GM12878 (cell line): ENCODE data around the gene PON3. TPM values are rescaled to one million over a fixed set of nuclear protein-coding genes. Genes with fewer than 3 reads are reported as not detected.

Experiments used
- ATAC-seq: fragments of 200-7000 bp; cut with Tn5 transposase; 3 replicates; pipeline ENCODE4 v1.9.1; 2020; ENCODE audit warnings: mild to moderate bottlenecking, moderate library complexity
- BruUV-seq: library from RNA; stranded (reverse); fragments of 400-500 nt; replicated peaks from 2 replicates; lab custom pipeline; 2021; lab: Mats Ljungman, UMichigan
- CTCF ChIA-PET: fragments of 300-600 bp; sonication (Branson Sonifier 250); formaldehyde crosslinking; extraction: SDS; loops from one replicate; lab custom pipeline; 2021; ENCODE audit warnings: inconsistent platforms; lab: Yijun Ruan, JAX
- POLR2A ChIA-PET: fragments of 350-600 bp; formaldehyde crosslinking; extraction: SDS; loops from one replicate; lab custom pipeline; 2021; ENCODE audit warnings: inconsistent platforms; lab: Charles Lee
- RAD21 ChIA-PET: fragments of 300-600 bp; sonication (Branson Sonifier 250); formaldehyde crosslinking; loops from one replicate; lab custom pipeline; 2023; ENCODE audit warnings: antibody characterized with exemption; ENCODE audit not compliant: unreplicated experiment; lab: Charles Lee
- SMC1A ChIA-PET: fragments of 300-600 bp; sonication (Branson Sonifier 250); formaldehyde crosslinking; loops from one replicate; lab custom pipeline; 2023; ENCODE audit not compliant: unreplicated experiment, uncharacterized antibody; lab: Charles Lee
- DNase-seq: peaks from one replicate; pipeline ENCODE4 v3.0.0-alpha.2; 2011; ENCODE audit warnings: low read depth, low spot score
- FAIRE-seq: peaks from 3 replicates; lab custom pipeline; 2011; peaks lifted over from hg19 to GRCh38; lab: Jason Lieb, UNC
- H2AFZ ChIP-seq: 2 replicates; pipeline ENCODE4 v1.6.0; 2011; ENCODE audit warnings: low read depth, low read length, control low read depth; ENCODE audit not compliant: control insufficient read depth
- H3K27ac ChIP-seq: 2 replicates; pipeline ENCODE4 v1.5.1; 2011; ENCODE audit warnings: control low read depth; ENCODE audit not compliant: control insufficient read depth, insufficient read depth
- H3K27me3 ChIP-seq, 2 experiments: replicated peaks in 1 of 2; 2 replicates each; pipeline versions ENCODE4 v1.6.0 to v1.6.1; 2011; ENCODE audit warnings: low read length in 1 of 2; ENCODE audit not compliant: control insufficient read depth in 2 of 2, insufficient read depth in 2 of 2
- H3K36me3 ChIP-seq, 2 experiments: 2 replicates each; pipeline ENCODE4 v1.5.1; 2011; ENCODE audit warnings: low read length in 1 of 2; ENCODE audit not compliant: control insufficient read depth in 2 of 2, insufficient read depth in 2 of 2
- H3K4me1 ChIP-seq: 2 replicates; pipeline ENCODE4 v1.6.1; 2011; ENCODE audit warnings: mild to moderate bottlenecking, low read length, moderate library complexity, mixed read lengths; ENCODE audit not compliant: control insufficient read depth, insufficient read depth
- H3K4me2 ChIP-seq: 2 replicates; pipeline ENCODE4 v1.6.0; 2011; ENCODE audit warnings: control low read depth; ENCODE audit not compliant: control insufficient read depth, insufficient read depth
- H3K4me3 ChIP-seq: fragments of 200-600 bp; sonication (generic); 2 replicates; pipeline ENCODE4 v1.5.1; 2016
- H3K79me2 ChIP-seq: 2 replicates; pipeline ENCODE4 v1.6.0; 2011; ENCODE audit warnings: low read length; ENCODE audit not compliant: control insufficient read depth, insufficient read depth
- H3K9ac ChIP-seq: 2 replicates; pipeline ENCODE4 v1.8.0; 2011; ENCODE audit warnings: low read length, control low read depth, mixed read lengths; ENCODE audit not compliant: control insufficient read depth, insufficient read depth
- H3K9me3 ChIP-seq: replicated peaks from 3 replicates; pipeline ENCODE4 v1.5.1; 2011; ENCODE audit warnings: mild to moderate bottlenecking, low read length; ENCODE audit not compliant: control insufficient read depth, insufficient read depth
- H4K20me1 ChIP-seq: 2 replicates; pipeline ENCODE4 v1.6.0; 2011; ENCODE audit not compliant: control insufficient read depth, insufficient read depth
- FOXM1 ChIP-seq: IDR thresholded peaks from 2 replicates; pipeline ENCODE4 v1.6.1; 2012; ENCODE audit warnings: low read depth, mild to moderate bottlenecking, inconsistent platforms, low read length, moderate library complexity
- HDAC2 ChIP-seq: fragments of 200-600 bp; sonication (generic); IDR thresholded peaks from 2 replicates; pipeline ENCODE4 v1.6.1; 2017
- JUND ChIP-seq: IDR thresholded peaks from 2 replicates; pipeline ENCODE4 v1.6.1; 2012; ENCODE audit warnings: low read depth, mild to moderate bottlenecking, low read length, improper control_type of control experiment, moderate library complexity
- MTA3 ChIP-seq: IDR thresholded peaks from 2 replicates; pipeline ENCODE4 v1.6.1; 2012; ENCODE audit warnings: low read length, inconsistent platforms, borderline replicate concordance
- MXI1 ChIP-seq: fragments of 150-350 bp; IDR thresholded peaks from 2 replicates; pipeline ENCODE4 v1.6.1; 2011; ENCODE audit warnings: low read depth, mild to moderate bottlenecking, inconsistent platforms, low read length, improper control_type of control experiment
- NFIC ChIP-seq: IDR thresholded peaks from 2 replicates; pipeline ENCODE4 v1.6.1; 2012; ENCODE audit warnings: low read depth, mild to moderate bottlenecking, inconsistent platforms, low read length, moderate library complexity
- NKRF ChIP-seq: fragments of 450-650 bp; conservative IDR thresholded peaks from 2 replicates; pipeline ENCODE4 v1.6.1; 2017; ENCODE audit warnings: mild to moderate bottlenecking, moderate library complexity
- RCOR1 ChIP-seq: conservative IDR thresholded peaks from 2 replicates; pipeline ENCODE4 v1.6.1; 2012; ENCODE audit warnings: low read depth, low read length, improper control_type of control experiment
- SMAD1 ChIP-seq: fragments of 450-650 bp; IDR thresholded peaks from 2 replicates; pipeline ENCODE4 v1.6.1; 2018; ENCODE audit warnings: mild to moderate bottlenecking, low read depth; ENCODE audit not compliant: partially characterized antibody
- SRF ChIP-seq, 2 experiments: IDR thresholded peaks; 2 replicates each; pipeline ENCODE4 v1.6.1; 2011; ENCODE audit warnings: low read depth in 2 of 2, low read length in 2 of 2, mild to moderate bottlenecking in 1 of 2, moderate library complexity in 1 of 2
- STAT1 ChIP-seq: fragments of 450-650 bp; conservative IDR thresholded peaks from 2 replicates; pipeline ENCODE4 v1.6.1; 2014; ENCODE audit warnings: antibody characterized with exemption, mild to moderate bottlenecking
- SUPT20H ChIP-seq: IDR thresholded peaks from 2 replicates; pipeline ENCODE4 v1.6.1; 2011; ENCODE audit warnings: low read depth, mild to moderate bottlenecking, low read length, moderate library complexity, borderline replicate concordance; ENCODE audit not compliant: control insufficient read depth
- TCF7 ChIP-seq: IDR thresholded peaks from 2 replicates; pipeline ENCODE4 v1.6.1; 2014; ENCODE audit warnings: antibody characterized with exemption, borderline replicate concordance
- WRNIP1 ChIP-seq: IDR thresholded peaks from 2 replicates; pipeline ENCODE4 v1.6.1; 2011; ENCODE audit warnings: low read depth, low read length, improper control_type of control experiment, borderline replicate concordance
- ZBED1 ChIP-seq: IDR thresholded peaks from 2 replicates; pipeline ENCODE4 v1.6.1; 2016; ENCODE audit warnings: borderline replicate concordance
- WGBS: methylation state at CpG from one replicate; pipeline ENCODE4 v1.1.6; 2016; ENCODE audit warnings: low lambda C conversion rate; ENCODE audit not compliant: insufficient replicate concordance, insufficient coverage; ENCODE audit errors: missing lambda C conversion rate; 5-methylcytosine and 5-hydroxymethylcytosine counted together
- in situ Hi-C: fragments of 300-500 bp; cut with MboI; formaldehyde crosslinking; loops from 9 replicates; pipeline ENCODE4 v1.14.3; 2018; ENCODE audit warnings: mixed read lengths
- intact Hi-C: fragments of 100-400 bp; cut with micrococcal nuclease; formaldehyde crosslinking; loops from one replicate; pipeline ENCODE4 v1.14.2; 2022; ENCODE audit not compliant: unreplicated experiment
- polyA plus RNA-seq, 11 experiments: library from polyadenylated mRNA; depleted of rRNA in 4 of 11; unstranded in 6 of 11; stranded (reverse) in 5 of 11; fragments of >200 nt; fragmentation: Nextera tagmentation in 4 of 11; fragmentation: Illumina TruSeq in 1 of 11; extraction: Ambion mirVana in 4 of 11; extraction: Trizol in 1 of 11; gene quantifications; 1 replicate in 1 of 11; 2 replicates in 10 of 11; pipeline versions ENCODE4 v1.2.1 to v1.2.3, GENCODE V29; 2011 to 2016; ENCODE audit warnings: inconsistent platforms in 2 of 11, missing spikeins in 2 of 11, low read depth in 1 of 11
- total RNA-seq, 4 experiments: library from RNA; depleted of rRNA in 3 of 4; stranded (reverse); fragments of >200 nt in 3 of 4; fragmentation: Illumina TruSeq in 1 of 4; extraction: Trizol in 1 of 4; gene quantifications; 2 replicates each; pipeline versions ENCODE4 v1.2.1 to v1.2.3, GENCODE V29; 2013 to 2021

The PON3 gene
- total and polyA plus RNA-seq, 10 of the 15 experiments (the other 5 are each of a cell fraction or from before 2014, with no cell fraction given): 0.45 to 2.0 (median 0.91) TPM

- SMC1A ChIA-PET: interaction anchor here (0.7 to 1.1 kb wide), 2 partner anchors 28 to 557 kb away, joined by 4 to 5 read pairs; no protein-coding TSS in a partner anchor
- RAD21 ChIA-PET: no interaction called here
- intact Hi-C loops: no loop called here
- Histone ChIP-seq H3K79me2 (no peaks in the 10 kb centered on the region), H3K4me3 (no peak overlapping the region), H3K27ac (no peak overlapping the region), H3K9ac (no peak overlapping the region), H3K36me3 (no peaks in the 10 kb centered on the region; a peak in 1 of 4 replicates), H3K4me1 (no peaks in the 10 kb centered on the region), H2AFZ (no peak overlapping the region), H3K4me2 (no peak overlapping the region), H3K9me3 (no peaks in the 10 kb centered on the region), H4K20me1 (no peaks in the 10 kb centered on the region), H3K27me3 (no peaks in the 10 kb centered on the region; a peak in 1 of 4 replicates)
- FAIRE-seq (no peak), ATAC-seq (no peak), DNase-seq (no peak)
- CTCF ChIA-PET: no interaction called here
- 57% methylated on average over 3 of the region's 3 CpGs for WGBS
- in situ Hi-C loops: no loop called here
- no peak for TF ChIP-seq SUPT20H
- no peak for TF ChIP-seq ZBED1
- no peak for TF ChIP-seq NKRF
- POLR2A ChIA-PET: no interaction called here
- BruUV-seq: no TSS peak
Measured at GRCh38 chr7:95338832-95339231, 57.3 kb downstream of the PON3 start.

- H3K36me3 ChIP-seq: no peaks in the 10 kb centered on the region; a peak in 1 of 4 replicates
- no TSS peak for BruUV-seq
- no peaks in the 10 kb centered on the region for H3K27me3 ChIP-seq
- POLR2A ChIA-PET: interaction anchor here (0.6 kb wide), 1 partner anchor 17 kb away, joined by 5 read pairs; no protein-coding TSS in a partner anchor
- in situ Hi-C loops (no loop called here), intact Hi-C loops (no loop called here)
- no peaks in the 10 kb centered on the region; the same call in 2 of the 3 replicates for H3K9me3 ChIP-seq
- H4K20me1 ChIP-seq: no peaks in the 10 kb centered on the region
- H2AFZ ChIP-seq: no peak overlapping the region
- FAIRE-seq: no peak
- H3K4me3 ChIP-seq: no peak overlapping the region
- no peak overlapping the region for H3K9ac ChIP-seq
- no peak for DNase-seq
- H3K27ac ChIP-seq: no peak overlapping the region
- CTCF ChIA-PET: interaction anchor here (1.2 kb wide), 1 partner anchor 141 kb away, joined by 3 read pairs; no protein-coding TSS in a partner anchor
- H3K4me1 ChIP-seq: peaks cover 3% of the 10 kb centered on the region
- no peak overlapping the region for H3K4me2 ChIP-seq
- no peak for ATAC-seq
- RAD21 ChIA-PET: interaction anchor here (1.0 kb wide), 1 partner anchor 114 kb away, joined by 3 read pairs; no protein-coding TSS in a partner anchor
- H3K79me2 ChIP-seq: no peaks in the 10 kb centered on the region
- SMC1A ChIA-PET: interaction anchor here (0.6 to 1.1 kb wide), 2 partner anchors 9 to 19 kb away, joined by 3 read pairs; no protein-coding TSS in a partner anchor
- no peak for TF ChIP-seq SRF (IDR thresholded peaks at IDR 0.05; ENCODE audit: low read depth in 2 of 2, low read length in 2 of 2)
- TF ChIP-seq HDAC2: no peak
- TF ChIP-seq MTA3: no peak
- TF ChIP-seq SMAD1: no peak
- no peak for TF ChIP-seq NKRF
- no peak for TF ChIP-seq TCF7
- TF ChIP-seq MXI1: no peak
- TF ChIP-seq JUND: no peak
- no peak for TF ChIP-seq STAT1
- TF ChIP-seq RCOR1: no peak
- TF ChIP-seq FOXM1: no peak
- no peak for TF ChIP-seq NFIC
- no peak for TF ChIP-seq WRNIP1
Measured at GRCh38 chr7:95335093-95335492, 61.1 kb downstream of the PON3 start.
